DOHH2 (cell line): ENCODE measurements around the gene CAMSAP2.

Experiments
- EZH2phosphoT487 ChIP-seq: fragments of 200-600 bp; sonication (generic); IDR thresholded peaks from 2 replicates; pipeline ENCODE4 v1.6.1; 2017; ENCODE audit warnings: borderline replicate concordance, mild to moderate bottlenecking, antibody characterized with exemption, low read length, moderate library complexity, mixed read lengths
- TF ChIP-seq, protein P1 (sequence below): fragments of 200-600 bp; sonication (generic); IDR thresholded peaks from one replicate; pipeline ENCODE4 v1.5.1; 2014; ENCODE audit warnings: antibody characterized with exemption, mild to moderate bottlenecking, low read depth, low read length; ENCODE audit not compliant: poor library complexity, severe bottlenecking

DNA sequence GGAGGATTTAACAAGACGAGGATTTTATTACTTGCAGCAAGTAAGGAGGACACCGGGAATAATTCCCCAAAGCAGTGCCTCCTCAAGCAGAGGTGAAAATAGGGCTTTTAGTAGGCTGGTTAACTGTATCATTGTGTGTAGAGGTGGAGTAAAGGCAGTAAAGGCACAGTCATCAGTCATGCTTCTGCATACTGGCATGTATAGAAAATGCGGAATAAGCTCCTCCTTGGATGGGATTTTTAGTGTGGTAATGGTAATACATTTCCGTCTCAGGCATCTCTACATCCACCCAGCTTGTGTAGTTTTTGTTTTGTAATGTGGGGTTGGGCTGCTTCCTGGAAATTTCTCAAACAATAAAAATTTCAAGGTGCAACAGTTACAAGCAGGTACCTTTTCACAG is 106.7 kb downstream of the CAMSAP2 start:
- TF ChIP-seq EZH2phosphoT487, result no peak
- TF ChIP-seq, protein P1, sequence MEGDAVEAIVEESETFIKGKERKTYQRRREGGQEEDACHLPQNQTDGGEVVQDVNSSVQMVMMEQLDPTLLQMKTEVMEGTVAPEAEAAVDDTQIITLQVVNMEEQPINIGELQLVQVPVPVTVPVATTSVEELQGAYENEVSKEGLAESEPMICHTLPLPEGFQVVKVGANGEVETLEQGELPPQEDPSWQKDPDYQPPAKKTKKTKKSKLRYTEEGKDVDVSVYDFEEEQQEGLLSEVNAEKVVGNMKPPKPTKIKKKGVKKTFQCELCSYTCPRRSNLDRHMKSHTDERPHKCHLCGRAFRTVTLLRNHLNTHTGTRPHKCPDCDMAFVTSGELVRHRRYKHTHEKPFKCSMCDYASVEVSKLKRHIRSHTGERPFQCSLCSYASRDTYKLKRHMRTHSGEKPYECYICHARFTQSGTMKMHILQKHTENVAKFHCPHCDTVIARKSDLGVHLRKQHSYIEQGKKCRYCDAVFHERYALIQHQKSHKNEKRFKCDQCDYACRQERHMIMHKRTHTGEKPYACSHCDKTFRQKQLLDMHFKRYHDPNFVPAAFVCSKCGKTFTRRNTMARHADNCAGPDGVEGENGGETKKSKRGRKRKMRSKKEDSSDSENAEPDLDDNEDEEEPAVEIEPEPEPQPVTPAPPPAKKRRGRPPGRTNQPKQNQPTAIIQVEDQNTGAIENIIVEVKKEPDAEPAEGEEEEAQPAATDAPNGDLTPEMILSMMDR, result no peak
